K562 (cell line): ENCODE results near the gene GATAD2B. TPM values are rescaled to one million over a fixed set of nuclear protein-coding genes. Genes with fewer than 3 reads are reported as not detected.

Experiments
- ATAC-seq: fragments of 200-7000 bp; cut with Tn5 transposase; 3 replicates; pipeline ENCODE4 v1.9.1; 2020; ENCODE audit warnings: moderate library complexity
- BruUV-seq: library from RNA; stranded (reverse); fragments of 400-500 nt; replicated peaks from 2 replicates; lab custom pipeline; 2021; lab: Mats Ljungman, UMichigan
- CTCF ChIA-PET: fragments of 300-600 bp; formaldehyde crosslinking; extraction: SDS; loops from one replicate; lab custom pipeline; 2021; ENCODE audit warnings: low intra/inter-chr PET ratio; lab: Yijun Ruan, JAX
- POLR2A ChIA-PET: fragments of 300-600, 350-650 bp; sonication (Branson Sonifier 250); formaldehyde crosslinking; extraction: SDS; loops from one replicate; lab custom pipeline; 2021; ENCODE audit warnings: antibody characterized with exemption, inconsistent platforms; lab: Yijun Ruan, JAX
- DNase-seq, 4 experiments: peaks; one replicate each; pipeline versions ENCODE4 v3.0.0 to v3.0.0-alpha.2; 2011 to 2018; ENCODE audit warnings: low spot score in 3 of 4, mixed read lengths in 3 of 4; ENCODE audit errors: extremely low read depth in 1 of 4
- FAIRE-seq: peaks from 2 replicates; lab custom pipeline; 2011; peaks lifted over from hg19 to GRCh38; lab: Jason Lieb, UNC
- H2AFZ ChIP-seq: 2 replicates; pipeline ENCODE4 v1.6.0; 2011; ENCODE audit warnings: low read depth, low read length, control low read depth, inconsistent platforms
- H3K27ac ChIP-seq: fragments of 200-600 bp; 3 replicates; pipeline ENCODE4 v1.8.0; 2011; ENCODE audit warnings: low read depth, mild to moderate bottlenecking, control low read depth, inconsistent platforms, low read length, moderate library complexity, mixed read lengths; ENCODE audit errors: extremely low read depth
- H3K27me3 ChIP-seq, 2 experiments: fragments of 300-600 bp in 1 of 2; 2 replicates in 1 of 2; 3 replicates in 1 of 2; pipeline versions ENCODE4 v1.6.0 to v1.8.0; 2011; ENCODE audit warnings: inconsistent platforms in 2 of 2, low read length in 2 of 2, mild to moderate bottlenecking in 1 of 2, mixed read lengths in 1 of 2, moderate library complexity in 1 of 2; ENCODE audit not compliant: control insufficient read depth in 2 of 2, insufficient read depth in 2 of 2
- H3K36me3 ChIP-seq: fragments of 300-600 bp; 3 replicates; pipeline ENCODE4 v1.8.0; 2011; ENCODE audit warnings: mild to moderate bottlenecking, low read length, inconsistent platforms; ENCODE audit not compliant: control insufficient read depth, insufficient read depth
- H3K4me1 ChIP-seq, 2 experiments: fragments of 200-600 bp in 1 of 2; replicated peaks in 1 of 2; 2 replicates in 1 of 2; 3 replicates in 1 of 2; pipeline versions ENCODE4 v1.5.1 to v1.8.0; 2011; ENCODE audit warnings: inconsistent platforms in 2 of 2, low read length in 2 of 2, mild to moderate bottlenecking in 1 of 2, mixed read lengths in 1 of 2, moderate library complexity in 1 of 2; ENCODE audit not compliant: control insufficient read depth in 2 of 2, insufficient read depth in 2 of 2
- H3K4me2 ChIP-seq: 2 replicates; pipeline ENCODE4 v1.6.1; 2011; ENCODE audit warnings: low read length, control low read depth, inconsistent platforms, mixed read lengths; ENCODE audit not compliant: insufficient read depth
- H3K4me3 ChIP-seq: fragments of 200-600 bp; sonication (generic), shearing (Covaris generic); 2 replicates; pipeline ENCODE4 v1.5.1; 2016; ENCODE audit warnings: control low read depth, inconsistent platforms
- H3K79me2 ChIP-seq: fragments of 200-600 bp; 3 replicates; pipeline ENCODE4 v1.8.0; 2011; ENCODE audit warnings: low read length, inconsistent platforms; ENCODE audit not compliant: control insufficient read depth, insufficient read depth
- H3K9ac ChIP-seq, 2 experiments: 2 replicates each; pipeline versions ENCODE4 v1.6.0 to v1.6.1; 2011; ENCODE audit warnings: low read depth in 2 of 2, low read length in 2 of 2, control low read depth in 1 of 2, inconsistent platforms in 1 of 2, mild to moderate bottlenecking in 1 of 2, mixed read lengths in 1 of 2; ENCODE audit not compliant: insufficient read depth in 1 of 2
- H3K9me1 ChIP-seq: one replicate; pipeline ENCODE4 v1.6.0; 2011; ENCODE audit warnings: inconsistent platforms, mild to moderate bottlenecking, low read length, moderate library complexity; ENCODE audit not compliant: control insufficient read depth, insufficient read depth
- H3K9me3 ChIP-seq: replicated peaks from 2 replicates; pipeline ENCODE4 v1.5.1; 2011; ENCODE audit warnings: low read depth, low read length, inconsistent platforms; ENCODE audit not compliant: control insufficient read depth, insufficient read depth
- H4K20me1 ChIP-seq: replicated peaks from 2 replicates; pipeline ENCODE4 v1.6.1; 2011; ENCODE audit warnings: low read length, inconsistent platforms, mixed read lengths; ENCODE audit not compliant: control insufficient read depth, insufficient read depth
- AFF4 ChIP-seq: sonication (generic); formaldehyde crosslinking; IDR thresholded peaks from 2 replicates; pipeline ENCODE4 v1.8.0; 2023; ENCODE audit warnings: mild to moderate bottlenecking, missing genetic modification reagents
- ARNT ChIP-seq, 2 experiments: fragments of 450-650 bp; IDR thresholded peaks; 2 replicates each; pipeline ENCODE4 v1.6.1; 2016; ENCODE audit warnings: mild to moderate bottlenecking in 1 of 2
- DACH1 ChIP-seq: fragments of 450-650 bp; IDR thresholded peaks from 2 replicates; pipeline ENCODE4 v1.6.1; 2018; ENCODE audit not compliant: partially characterized antibody
- E2F3 ChIP-seq: fragments of 250-450 bp; sonication (Bioruptor Pico); IDR thresholded peaks from 2 replicates; pipeline ENCODE4 v1.4.0; 2020; ENCODE audit warnings: mild to moderate bottlenecking
- FOXJ2 ChIP-seq: fragments of 200-800 bp; sonication (Bioruptor generic); IDR thresholded peaks from 2 replicates; pipeline ENCODE4 v1.6.1; 2016; ENCODE audit warnings: missing genetic modification characterization, missing compliant biosample characterization
- MLLT1 ChIP-seq, 2 experiments: fragments of 450-650 bp; IDR thresholded peaks; 2 replicates each; pipeline ENCODE4 v1.6.1; 2016
- NR2C2 ChIP-seq, 2 experiments: fragments of 200-800 bp in 1 of 2; sonication (Bioruptor generic) in 1 of 2; sonication (generic) in 1 of 2; formaldehyde crosslinking in 1 of 2; IDR thresholded peaks; 2 replicates each; pipeline versions ENCODE4 v1.6.1 to v1.8.0; 2016 to 2022; ENCODE audit warnings: mild to moderate bottlenecking in 1 of 2, missing compliant biosample characterization in 1 of 2, missing genetic modification characterization in 1 of 2, missing genetic modification reagents in 1 of 2
- THRB ChIP-seq: fragments of 450-650 bp; formaldehyde crosslinking; conservative IDR thresholded peaks from 2 replicates; pipeline ENCODE4 v1.4.0; 2022; ENCODE audit warnings: mild to moderate bottlenecking, missing genetic modification characterization
- WGBS: fragments of 100-300 bp; shearing (Covaris generic); methylation state at CpG from one replicate; pipeline ENCODE4 v1.1.6; 2016; ENCODE audit warnings: low coverage, mixed read lengths; ENCODE audit not compliant: insufficient coverage; ENCODE audit errors: missing lambda C conversion rate; 5-methylcytosine and 5-hydroxymethylcytosine counted together
- in situ Hi-C: fragments of 300-500 bp; cut with MboI; formaldehyde crosslinking; loops from 4 replicates; pipeline ENCODE4 v1.15.0; 2018; ENCODE audit warnings: inconsistent platforms, mixed read lengths
- intact Hi-C: fragments of 100-400 bp; cut with micrococcal nuclease; formaldehyde crosslinking; loops from 2 replicates; pipeline ENCODE4 v1.14.2; 2022
- polyA plus RNA-seq, 8 experiments: library from polyadenylated mRNA; depleted of rRNA in 4 of 8; stranded (reverse) in 5 of 8; unstranded in 3 of 8; fragments of >200 nt; fragmentation: Nextera tagmentation in 2 of 8; fragmentation: Illumina TruSeq in 1 of 8; extraction: Ambion mirVana in 2 of 8; extraction: Trizol in 1 of 8; gene quantifications; 2 replicates each; pipeline versions ENCODE4 v1.2.1 to v1.2.3, GENCODE V29; 2011 to 2014; ENCODE audit warnings: inconsistent platforms in 1 of 8, missing spikeins in 1 of 8
- total RNA-seq, 7 experiments: library from RNA; depleted of rRNA in 6 of 7; stranded (reverse); fragments of >200 nt in 6 of 7; fragmentation: Illumina TruSeq in 2 of 7; extraction: Trizol in 2 of 7; gene quantifications; 2 replicates each; pipeline versions ENCODE4 v1.2.1 to v1.2.3, GENCODE V29; 2011 to 2021; ENCODE audit warnings: low replicate concordance in 1 of 7

GATAD2B gene
- total and polyA plus RNA-seq, 9 of the 15 experiments (the other 6 are each of a cell fraction or from before 2014, with no cell fraction given), result 1.5 to 40.2 (median 4.9) TPM

- ATAC-seq (no peak), FAIRE-seq (no peak), DNase-seq (no peak)
- BruUV-seq, result no TSS peak
- Histone ChIP-seq H3K36me3 (peaks cover 35% of the 10 kb centered on the region; the same call in 2 of the 3 replicates), H3K27ac (peak overlapping the region; percentile 55), H3K4me2 (peak overlapping the region; percentile 82), H3K27me3 (no peaks in the 10 kb centered on the region), H4K20me1 (peaks cover 9% of the 10 kb centered on the region; the same call in 1 of the 2 replicates), H3K4me1 (peaks cover 29 to 30% of the 10 kb centered on the region in 2 experiments), H3K9me3 (no peaks in the 10 kb centered on the region), H2AFZ (peak overlapping the region; percentile 64), H3K79me2 (peaks cover 65% of the 10 kb centered on the region), H3K9me1 (no peaks in the 10 kb centered on the region), H3K9ac (peak overlapping the region; percentile 45 to 80; a peak in 3 of 4 replicates), H3K4me3 (peak overlapping the region; percentile 94)
- WGBS, result 26% methylated on average over 4 of the region's 4 CpGs
- TF ChIP-seq MLLT1 (IDR thresholded peaks at IDR 0.05) (peak in 1 of 2 experiments; percentile 29; a peak in 1 of 4 replicates), FOXJ2 (tag) (peak; percentile 61), NR2C2 (CRISPR knock-in tag; IDR thresholded peaks at IDR 0.05) (no peak), NR2C2 (tag; IDR thresholded peaks at IDR 0.05) (0 out of 2 replicates have a peak, but pooled peaks have one; percentile 61), ARNT (IDR thresholded peaks at IDR 0.05) (0 out of 4 replicates have a peak, but pooled peaks of 1 of the 2 experiments have one; percentile 21), E2F3 (CRISPR knock-in tag) (no peak), THRB (CRISPR knock-in tag) (no peak), AFF4 (0 out of 2 replicates have a peak, but pooled peaks have one; percentile 1), DACH1 (peak; percentile 45)
- intact Hi-C loops, result no loop called here
- ChIA-PET POLR2A (interaction anchor here (0.6 to 4.9 kb wide), 9 partner anchors 8 to 657 kb away, joined by 3 to 39 read pairs (median 8); partner anchors contain the start of genes CREB3L4, DENND4B, GATAD2B and RPS27), CTCF (no interaction called here)
- in situ Hi-C loops, result no loop called here
Measured at GRCh38 chr1:153958961-153959260, 36.1 kb upstream of the GATAD2B start.
